NCI-H128 (cell line): ENCODE data around the gene ARHGAP42.

Experiments used
- DNase-seq: peaks from one replicate; lab custom pipeline; 2025; ENCODE audit not compliant: unreplicated experiment; lab: John Stamatoyannopoulos, UW

The ARHGAP42 gene

DNA sequence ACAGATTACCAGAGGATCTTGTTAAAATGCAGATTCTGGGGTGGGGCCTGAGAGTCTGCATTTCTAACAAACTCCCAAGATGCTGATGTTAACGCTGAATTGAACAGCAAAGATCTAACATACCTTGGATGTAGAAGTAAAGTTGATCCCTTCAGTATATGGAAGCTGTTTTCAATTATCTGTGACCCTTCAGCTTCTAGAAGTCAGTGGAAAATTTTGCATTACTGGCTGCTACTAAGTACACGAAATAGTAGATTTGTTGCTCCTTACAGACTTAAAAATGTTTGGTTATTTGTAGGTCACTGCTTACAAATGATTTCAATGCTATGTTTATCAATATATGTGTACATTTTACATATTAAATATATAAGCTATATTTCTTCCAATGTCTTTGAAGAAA, 107.4 kb downstream of the ARHGAP42 start:
- DNase-seq, result no peak

GRCh38 chr11:100799445-100799844, 112.4 kb downstream of the ARHGAP42 start:
- no peak for DNase-seq

DNA sequence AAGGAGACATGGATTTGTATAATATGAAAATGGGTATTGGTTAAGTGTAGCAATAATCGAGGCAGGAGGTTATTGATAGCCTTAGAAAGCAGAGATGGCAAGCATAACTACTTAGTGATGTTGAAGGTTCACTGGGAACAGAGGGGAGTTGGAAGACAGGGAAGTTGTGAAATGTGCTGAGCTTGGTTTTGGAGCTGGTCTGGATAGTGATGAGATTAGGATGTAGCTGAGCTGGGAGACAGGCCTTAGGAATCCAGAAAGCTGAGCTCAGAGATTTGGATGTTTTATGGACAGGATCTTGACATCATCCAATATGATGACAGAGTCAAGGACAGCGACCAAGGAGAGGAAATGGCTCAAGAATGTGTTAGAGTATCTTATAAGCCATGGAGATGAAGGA, 113.1 kb downstream of the ARHGAP42 start:
- DNase-seq, result no peak

GRCh38 chr11:100801225-100801999, 114.3 kb downstream of the ARHGAP42 start:
- no peak for DNase-seq

GRCh38 chr11:100805506-100806199, 118.6 kb downstream of the ARHGAP42 start:
- no peak for DNase-seq

DNA sequence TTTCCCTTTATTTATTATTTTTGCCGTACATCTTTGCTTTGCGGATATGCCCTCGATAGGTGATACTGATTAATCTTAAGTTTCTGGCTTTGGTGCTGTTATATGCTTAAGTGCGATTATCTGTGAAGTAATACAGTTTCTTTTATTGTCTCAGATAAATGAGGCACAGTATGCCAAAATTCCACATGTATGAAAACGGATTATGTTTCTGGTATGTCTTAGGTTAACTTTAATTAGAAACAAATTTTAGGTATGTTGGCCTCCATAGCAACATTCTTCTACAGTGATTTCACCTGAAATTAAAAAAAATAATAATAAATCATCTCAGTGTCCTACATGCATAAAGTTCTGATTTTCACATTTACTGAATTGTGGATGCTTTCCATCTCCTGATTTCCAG, 119.2 kb downstream of the ARHGAP42 start:
- no peak for DNase-seq

- no peak for DNase-seq
Measured at GRCh38 chr11:100808904-100809491, 121.9 kb downstream of the ARHGAP42 start.

DNA sequence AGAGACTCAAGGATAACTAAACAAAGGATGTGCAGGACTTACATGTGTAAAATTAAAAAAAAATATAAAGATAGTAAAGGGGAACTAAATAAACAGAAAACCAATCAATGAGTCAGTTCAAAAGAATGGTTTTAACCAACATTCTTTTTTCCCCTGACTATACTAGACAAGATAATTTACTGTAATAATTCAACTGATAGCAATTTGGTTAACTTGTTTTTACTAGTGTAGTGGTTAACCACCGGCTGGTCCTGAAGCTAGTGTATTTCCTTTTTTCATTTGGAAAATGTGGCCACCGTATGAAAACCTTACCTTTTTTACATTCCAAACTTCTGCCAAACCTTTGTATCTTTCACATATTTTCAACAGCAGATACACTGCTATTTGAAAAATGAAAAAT, 123.1 kb downstream of the ARHGAP42 start:
- DNase-seq, result no peak

GRCh38 chr11:100810666-100811065, 123.6 kb downstream of the ARHGAP42 start:
- no peak for DNase-seq

- DNase-seq, result no peak
Measured at GRCh38 chr11:100812517-100812916, 125.4 kb downstream of the ARHGAP42 start.

DNA sequence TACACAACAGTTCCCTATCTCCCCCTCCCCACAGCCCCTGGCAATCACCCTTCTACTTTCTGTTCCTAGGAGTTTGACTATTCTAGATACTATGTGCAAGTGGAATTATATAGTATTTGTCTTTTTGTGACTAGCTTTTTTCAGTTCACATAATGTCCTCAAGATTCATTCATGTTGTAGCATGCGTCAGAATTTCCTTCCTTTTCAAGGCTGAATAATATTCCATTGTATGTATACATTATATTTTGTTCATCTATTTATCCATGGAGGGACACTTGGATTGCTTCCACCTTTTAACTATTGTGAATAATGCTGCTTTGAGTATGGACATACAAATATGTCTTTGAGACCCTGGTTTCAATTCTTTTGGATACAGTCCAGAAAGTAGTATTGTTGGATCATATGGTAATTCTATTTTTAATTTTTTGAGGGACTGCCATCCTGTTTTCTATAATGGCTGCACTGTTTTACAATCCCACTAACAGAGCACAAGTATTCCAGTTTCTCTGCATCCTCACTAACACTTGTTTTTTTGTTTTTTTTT, 128.8 kb downstream of the ARHGAP42 start:
- no peak for DNase-seq

DNA sequence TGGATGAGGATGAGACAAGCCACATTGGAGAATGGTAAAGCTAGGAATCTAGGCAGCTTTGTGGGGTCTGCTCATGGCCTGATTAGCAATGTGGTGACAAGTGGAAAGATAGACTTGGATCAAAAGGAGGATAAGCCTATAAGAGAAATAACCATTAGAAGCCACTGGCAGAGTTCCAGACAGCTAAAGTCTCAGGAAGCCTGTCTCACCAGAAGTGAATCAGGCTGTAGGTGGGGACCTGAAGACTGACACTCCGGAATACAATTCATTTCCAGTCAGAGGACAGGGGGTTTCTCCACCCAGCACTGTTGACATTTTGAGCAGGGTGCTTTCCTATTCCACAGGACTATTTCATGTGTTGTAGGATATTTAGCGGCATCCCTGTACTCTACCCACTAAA, 129.7 kb downstream of the ARHGAP42 start:
- no peak for DNase-seq

DNA sequence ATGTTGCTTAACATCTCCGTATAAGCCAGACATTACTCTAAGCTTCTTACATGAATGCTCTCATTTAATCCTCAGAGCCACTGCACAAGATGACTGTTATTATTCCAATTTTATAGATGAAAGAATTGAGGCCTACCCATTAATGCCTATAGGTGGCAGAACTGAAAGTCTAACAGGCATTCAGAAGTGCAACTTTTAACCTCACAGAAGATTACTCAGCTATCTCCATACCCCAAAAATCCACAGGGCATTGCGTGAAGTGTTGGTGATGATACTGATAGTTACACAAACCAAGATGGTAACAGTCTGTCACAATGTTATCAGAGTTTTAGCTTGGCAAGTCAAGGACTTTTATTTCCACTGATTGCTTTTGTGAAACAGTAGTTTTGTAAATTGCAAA, 130.5 kb downstream of the ARHGAP42 start:
- no peak for DNase-seq

GRCh38 chr11:100820621-100821020, 133.5 kb downstream of the ARHGAP42 start:
- no peak for DNase-seq

GRCh38 chr11:100821198-100821597, 134.1 kb downstream of the ARHGAP42 start:
- DNase-seq, result no peak

DNA sequence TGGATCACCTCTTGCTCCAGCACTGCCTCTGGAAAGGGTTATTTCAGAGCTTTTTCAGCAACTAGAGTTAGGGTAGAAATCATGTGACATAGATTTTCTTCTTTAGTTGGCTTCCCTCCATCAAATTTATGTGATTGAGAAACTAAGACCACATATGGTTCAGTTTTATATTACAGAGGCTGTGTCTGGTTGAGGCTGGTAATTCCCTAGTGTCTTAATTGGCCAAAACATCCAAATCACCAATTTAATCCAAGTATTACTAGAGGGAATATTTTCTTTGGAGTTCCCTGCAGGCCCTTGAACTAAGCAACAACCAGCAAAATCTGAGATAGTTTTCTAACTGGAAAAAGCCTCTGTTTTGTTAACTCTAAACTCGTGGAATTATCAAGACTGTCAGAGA, 136.3 kb downstream of the ARHGAP42 start:
- no peak for DNase-seq

DNA sequence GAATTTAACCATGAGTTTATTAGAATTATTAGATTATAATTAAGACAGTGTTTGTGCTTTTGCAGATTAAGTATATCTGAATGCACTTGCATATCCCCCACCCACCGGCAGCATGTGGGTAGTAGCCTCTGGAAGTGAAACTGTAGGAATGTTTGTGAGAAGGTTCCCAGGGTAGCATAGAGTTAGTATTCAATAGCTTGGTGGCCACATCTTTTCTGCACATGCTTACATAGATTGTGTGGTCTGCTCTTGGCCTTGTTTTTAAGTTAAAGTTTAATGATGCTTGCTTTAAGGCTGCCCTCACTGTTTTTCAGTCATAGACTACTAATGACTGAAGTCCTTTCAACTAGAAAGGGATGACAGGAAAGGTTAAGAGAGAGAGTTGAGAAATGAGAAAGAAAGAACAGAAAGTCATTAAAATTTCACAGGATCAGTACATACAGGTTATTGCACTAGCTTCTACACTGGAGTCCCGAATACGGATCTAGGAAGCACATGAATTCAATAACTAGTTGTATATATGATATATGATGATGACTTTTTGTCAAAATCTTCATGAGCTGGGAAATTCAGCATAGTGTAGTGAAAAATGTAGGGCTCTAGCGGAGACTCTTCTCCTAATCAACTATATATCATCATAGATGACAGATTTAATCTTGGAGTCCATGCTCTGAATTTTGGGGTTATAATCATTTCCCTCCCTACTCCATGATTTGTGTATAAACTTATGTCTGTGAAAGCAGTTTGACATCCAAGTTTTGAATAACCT, 137.1 kb downstream of the ARHGAP42 start:
- DNase-seq, result no peak

GRCh38 chr11:100825626-100826025, 138.5 kb downstream of the ARHGAP42 start:
- no peak for DNase-seq

DNA sequence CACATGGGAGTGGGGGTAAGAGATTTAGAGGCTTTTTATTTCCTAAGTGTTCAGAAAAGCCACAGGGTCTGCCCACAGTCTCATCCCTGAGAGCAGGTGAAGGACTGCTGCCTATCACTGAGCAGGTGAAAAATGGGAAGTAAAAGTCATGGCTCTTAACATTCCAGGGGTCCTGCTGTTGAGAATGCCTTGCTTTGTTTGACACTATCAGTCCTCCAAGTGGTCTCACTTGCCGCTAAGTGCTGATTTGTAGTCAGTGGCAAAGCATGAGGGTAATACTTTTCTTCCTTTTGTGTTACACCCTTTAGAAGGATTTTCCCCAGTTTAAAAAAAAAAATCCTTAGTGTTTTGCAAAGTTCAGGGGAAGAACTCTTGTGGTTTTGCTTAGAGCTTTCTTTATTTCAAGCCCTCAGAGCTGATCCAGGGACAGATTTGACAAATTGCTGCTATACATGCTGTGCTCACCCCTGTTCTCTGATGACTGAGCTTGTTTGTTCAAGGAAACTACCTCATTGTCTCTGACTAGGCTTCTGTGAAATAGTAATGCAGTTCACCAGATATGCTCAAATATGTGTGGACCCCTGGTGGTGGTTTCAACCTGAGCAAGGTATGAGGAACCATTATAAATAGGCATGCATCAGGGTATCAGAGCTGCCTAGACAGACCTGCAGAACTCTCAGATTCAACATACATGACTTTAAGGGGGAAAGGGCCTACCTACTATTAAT, 141.0 kb downstream of the ARHGAP42 start:
- DNase-seq, result peak; percentile 34

GRCh38 chr11:100830274-100830673, 143.2 kb downstream of the ARHGAP42 start:
- no peak for DNase-seq
